DOHH2 (cell line): ENCODE measurements around the gene ZNF205.

ENCODE experiments used
- EZH2phosphoT487 ChIP-seq: fragments of 200-600 bp; sonication (generic); IDR thresholded peaks from 2 replicates; pipeline ENCODE4 v1.6.1; 2017; ENCODE audit warnings: borderline replicate concordance, mild to moderate bottlenecking, antibody characterized with exemption, low read length, moderate library complexity, mixed read lengths
- TF ChIP-seq, protein P1 (sequence below): fragments of 200-600 bp; sonication (generic); IDR thresholded peaks from one replicate; pipeline ENCODE4 v1.5.1; 2014; ENCODE audit warnings: antibody characterized with exemption, mild to moderate bottlenecking, low read depth, low read length; ENCODE audit not compliant: poor library complexity, severe bottlenecking

DNA sequence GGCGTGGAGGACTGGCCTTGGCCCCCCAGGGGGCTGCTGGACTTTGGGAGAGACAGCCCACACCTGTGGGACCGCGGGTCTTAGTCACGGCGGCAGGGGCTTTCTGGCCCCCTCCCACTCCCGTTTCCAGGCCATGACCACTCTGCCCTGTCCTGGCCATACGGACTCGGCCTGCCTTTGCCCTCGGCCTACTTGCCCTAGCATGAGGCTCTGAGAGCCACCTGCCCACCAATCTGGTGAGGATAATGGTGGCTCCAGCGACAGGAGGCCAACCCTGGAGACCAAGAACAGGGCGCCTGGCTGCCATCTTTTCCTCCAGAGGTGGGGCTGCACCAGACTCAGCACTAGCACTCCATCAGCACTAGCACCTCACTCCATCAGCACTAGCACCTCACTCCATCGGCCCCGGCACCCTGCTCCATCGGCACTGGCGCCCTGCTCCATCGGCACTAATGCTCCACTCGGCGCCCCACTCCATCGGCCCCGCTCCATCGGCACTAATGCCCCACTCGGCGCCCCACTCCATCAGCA, 29.5 kb downstream of the ZNF205 start:
- TF ChIP-seq, protein P1, sequence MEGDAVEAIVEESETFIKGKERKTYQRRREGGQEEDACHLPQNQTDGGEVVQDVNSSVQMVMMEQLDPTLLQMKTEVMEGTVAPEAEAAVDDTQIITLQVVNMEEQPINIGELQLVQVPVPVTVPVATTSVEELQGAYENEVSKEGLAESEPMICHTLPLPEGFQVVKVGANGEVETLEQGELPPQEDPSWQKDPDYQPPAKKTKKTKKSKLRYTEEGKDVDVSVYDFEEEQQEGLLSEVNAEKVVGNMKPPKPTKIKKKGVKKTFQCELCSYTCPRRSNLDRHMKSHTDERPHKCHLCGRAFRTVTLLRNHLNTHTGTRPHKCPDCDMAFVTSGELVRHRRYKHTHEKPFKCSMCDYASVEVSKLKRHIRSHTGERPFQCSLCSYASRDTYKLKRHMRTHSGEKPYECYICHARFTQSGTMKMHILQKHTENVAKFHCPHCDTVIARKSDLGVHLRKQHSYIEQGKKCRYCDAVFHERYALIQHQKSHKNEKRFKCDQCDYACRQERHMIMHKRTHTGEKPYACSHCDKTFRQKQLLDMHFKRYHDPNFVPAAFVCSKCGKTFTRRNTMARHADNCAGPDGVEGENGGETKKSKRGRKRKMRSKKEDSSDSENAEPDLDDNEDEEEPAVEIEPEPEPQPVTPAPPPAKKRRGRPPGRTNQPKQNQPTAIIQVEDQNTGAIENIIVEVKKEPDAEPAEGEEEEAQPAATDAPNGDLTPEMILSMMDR, result no peak
- no peak for TF ChIP-seq EZH2phosphoT487
